H1 (cell line): ENCODE results near the gene PGAM5. TPM values are rescaled to one million over a fixed set of nuclear protein-coding genes. Genes with fewer than 3 reads are reported as not detected.

Experiments used
- CTCF ChIA-PET: fragments of 300-600 bp; sonication (Branson Sonifier 250); formaldehyde crosslinking; loops from one replicate; lab custom pipeline; 2021; ENCODE audit not compliant: partially characterized antibody; lab: Charles Lee
- POLR2A ChIA-PET: fragments of 300-600 bp; sonication (Branson Sonifier 250); formaldehyde crosslinking; loops from one replicate; lab custom pipeline; 2021; ENCODE audit warnings: inconsistent platforms; ENCODE audit not compliant: partially characterized antibody; lab: Charles Lee
- DNase-seq, 2 experiments: peaks; one replicate each; pipeline versions ENCODE4 v3.0.0 to v3.0.0-alpha.2; 2010 to 2022; ENCODE audit warnings: low spot score in 2 of 2, low read depth in 1 of 2, mixed read lengths in 1 of 2
- FAIRE-seq: peaks from 2 replicates; lab custom pipeline; 2011; peaks lifted over from hg19 to GRCh38; lab: Jason Lieb, UNC
- H2AFZ ChIP-seq: 2 replicates; pipeline ENCODE4 v1.8.1; 2012; ENCODE audit warnings: low read length, inconsistent platforms
- H2AK5ac ChIP-seq: 2 replicates; pipeline ENCODE4 v1.6.1; 2013; ENCODE audit warnings: low read depth, low read length
- H2BK120ac ChIP-seq: replicated peaks from 2 replicates; pipeline ENCODE3; 2013; ENCODE audit warnings: low read depth, low read length, inconsistent platforms
- H2BK12ac ChIP-seq: 2 replicates; pipeline ENCODE4 v1.6.1; 2013; ENCODE audit warnings: low read depth, low read length
- H2BK15ac ChIP-seq: 2 replicates; pipeline ENCODE4 v1.6.1; 2013; ENCODE audit warnings: low read length
- H2BK20ac ChIP-seq: 2 replicates; pipeline ENCODE4 v1.6.1; 2013; ENCODE audit warnings: low read length
- H2BK5ac ChIP-seq: 2 replicates; pipeline ENCODE4 v1.6.1; 2013; ENCODE audit warnings: low read depth, low read length
- H3K14ac ChIP-seq: 2 replicates; pipeline ENCODE4 v1.6.1; 2013; ENCODE audit warnings: inconsistent platforms; ENCODE audit not compliant: insufficient read length
- H3K18ac ChIP-seq: 2 replicates; pipeline ENCODE4 v1.6.1; 2013; ENCODE audit warnings: low read length; ENCODE audit errors: extremely low read depth
- H3K23ac ChIP-seq: 2 replicates; pipeline ENCODE4 v1.6.1; 2013; ENCODE audit warnings: inconsistent platforms; ENCODE audit not compliant: insufficient read length
- H3K23me2 ChIP-seq: 2 replicates; pipeline ENCODE4 v1.6.1; 2013; ENCODE audit warnings: low read depth, low read length
- H3K27ac ChIP-seq: 2 replicates; pipeline ENCODE4 v1.6.1; 2011; ENCODE audit warnings: low read depth, low read length, inconsistent platforms
- H3K27me3 ChIP-seq, 4 experiments: replicated peaks in 1 of 4; 1 replicate in 1 of 4; 2 replicates in 3 of 4; pipeline versions ENCODE4 v1.6.1 to v1.8.1; 2011 to 2013; ENCODE audit warnings: low read length in 3 of 4, mild to moderate bottlenecking in 3 of 4, inconsistent platforms in 2 of 4, mixed read lengths in 2 of 4, moderate library complexity in 1 of 4; ENCODE audit not compliant: control insufficient read depth in 3 of 4, insufficient read depth in 3 of 4; ENCODE audit errors: extremely low read depth in 1 of 4
- H3K36me3 ChIP-seq, 4 experiments: 2 replicates each; pipeline versions ENCODE4 v1.6.1 to v1.8.1; 2011 to 2013; ENCODE audit warnings: mild to moderate bottlenecking in 4 of 4, low read length in 3 of 4, moderate library complexity in 2 of 4, control low read depth in 1 of 4, inconsistent platforms in 1 of 4; ENCODE audit not compliant: insufficient read depth in 4 of 4, control insufficient read depth in 2 of 4
- H3K4ac ChIP-seq: replicated peaks from 2 replicates; pipeline ENCODE3; 2013; ENCODE audit warnings: low read length, low read depth, mixed read lengths, inconsistent platforms; ENCODE audit not compliant: insufficient read length
- H3K4me1 ChIP-seq, 4 experiments: replicated peaks in 1 of 4; 1 replicate in 1 of 4; 2 replicates in 3 of 4; pipeline versions ENCODE4 v1.6.1 to v1.8.1; 2011 to 2013; ENCODE audit warnings: low read length in 3 of 4, inconsistent platforms in 2 of 4, mixed read lengths in 1 of 4; ENCODE audit not compliant: insufficient read depth in 4 of 4, control insufficient read depth in 3 of 4
- H3K4me2 ChIP-seq, 2 experiments: 2 replicates each; pipeline versions ENCODE4 v1.6.1 to v1.8.1; 2011 to 2013; ENCODE audit warnings: low read depth in 2 of 2, low read length in 2 of 2, control low read depth in 1 of 2, inconsistent platforms in 1 of 2, mild to moderate bottlenecking in 1 of 2; ENCODE audit not compliant: insufficient read depth in 1 of 2
- H3K4me3 ChIP-seq, 4 experiments: fragments of 200-600, 300-600 bp in 1 of 4; sonication (generic), shearing (Covaris generic), sonication (Bioruptor Twin) in 1 of 4; 2 replicates each; pipeline versions ENCODE4 v1.5.1 to v1.8.1; 2011 to 2016; ENCODE audit warnings: low read length in 4 of 4, low read depth in 3 of 4, control low read depth in 2 of 4, inconsistent platforms in 2 of 4, mild to moderate bottlenecking in 2 of 4, mixed read lengths in 1 of 4, moderate library complexity in 1 of 4; ENCODE audit not compliant: insufficient read depth in 2 of 4; ENCODE audit errors: extremely low read depth in 1 of 4
- H3K56ac ChIP-seq: replicated peaks from 2 replicates; pipeline ENCODE3; 2013; ENCODE audit warnings: low read depth, mild to moderate bottlenecking, mixed read lengths, low read length, inconsistent platforms; ENCODE audit not compliant: insufficient read length
- H3K79me1 ChIP-seq: 2 replicates; pipeline ENCODE4 v1.6.1; 2013; ENCODE audit warnings: low read depth, low read length, control low read depth
- H3K79me2 ChIP-seq, 2 experiments: 2 replicates each; pipeline versions ENCODE4 v1.6.1 to v1.8.1; 2012 to 2013; ENCODE audit warnings: low read length in 2 of 2, mild to moderate bottlenecking in 2 of 2, inconsistent platforms in 1 of 2; ENCODE audit not compliant: insufficient read depth in 2 of 2, control insufficient read depth in 1 of 2
- H3K9ac ChIP-seq, 4 experiments: replicated peaks in 1 of 4; 1 replicate in 1 of 4; 2 replicates in 3 of 4; pipeline versions ENCODE4 v1.6.1 to v1.8.1; 2011 to 2013; ENCODE audit warnings: low read depth in 3 of 4, low read length in 3 of 4, control low read depth in 2 of 4, mild to moderate bottlenecking in 2 of 4, moderate library complexity in 2 of 4, inconsistent platforms in 1 of 4; ENCODE audit errors: extremely low read depth in 1 of 4
- H3K9me3 ChIP-seq, 2 experiments: 2 replicates each; pipeline versions ENCODE4 v1.6.1 to v1.8.1; 2012 to 2013; ENCODE audit warnings: mild to moderate bottlenecking in 2 of 2, moderate library complexity in 2 of 2, control low read depth in 1 of 2, inconsistent platforms in 1 of 2, low read depth in 1 of 2, low read length in 1 of 2, mixed read lengths in 1 of 2; ENCODE audit not compliant: insufficient read depth in 2 of 2
- H4K20me1 ChIP-seq, 2 experiments: replicated peaks in 1 of 2; 2 replicates each; pipeline versions ENCODE3 to v1.8.1; 2011 to 2013; ENCODE audit warnings: inconsistent platforms in 2 of 2, low read length in 2 of 2, mild to moderate bottlenecking in 1 of 2; ENCODE audit not compliant: insufficient read depth in 2 of 2, control insufficient read depth in 1 of 2
- H4K5ac ChIP-seq: 2 replicates; pipeline ENCODE4 v1.6.1; 2013; ENCODE audit warnings: low read length, low read depth, mixed read lengths, inconsistent platforms; ENCODE audit not compliant: insufficient read length
- H4K8ac ChIP-seq: 2 replicates; pipeline ENCODE4 v1.8.0; 2013; ENCODE audit warnings: mild to moderate bottlenecking, moderate library complexity, low read length, inconsistent platforms; ENCODE audit not compliant: insufficient read depth; ENCODE audit errors: extremely low read depth
- H4K91ac ChIP-seq: replicated peaks from 2 replicates; pipeline ENCODE3; 2013; ENCODE audit warnings: low read length, mixed read lengths, inconsistent platforms; ENCODE audit not compliant: insufficient read length
- CREB1 ChIP-seq: IDR thresholded peaks from 2 replicates; pipeline ENCODE4 v1.6.1; 2012; ENCODE audit warnings: inconsistent platforms
- CTBP2 ChIP-seq: IDR thresholded peaks from 2 replicates; pipeline ENCODE4 v1.7.0; 2011; ENCODE audit warnings: borderline replicate concordance, mild to moderate bottlenecking, moderate library complexity, mixed read lengths, low read length; ENCODE audit not compliant: insufficient read depth, insufficient read length
- EP300 ChIP-seq, 2 experiments: IDR thresholded peaks; 1 replicate in 1 of 2; 2 replicates in 1 of 2; pipeline ENCODE4 v1.6.1; 2011 to 2012; ENCODE audit warnings: low read depth in 2 of 2, low read length in 2 of 2, mild to moderate bottlenecking in 2 of 2, borderline replicate concordance in 1 of 2, inconsistent platforms in 1 of 2, moderate library complexity in 1 of 2
- RAD21 ChIP-seq, 2 experiments: IDR thresholded peaks in 1 of 2; conservative IDR thresholded peaks in 1 of 2; 2 replicates each; pipeline ENCODE4 v1.6.1; 2011; ENCODE audit warnings: low read depth in 2 of 2, low read length in 2 of 2, improper control_type of control experiment in 1 of 2, inconsistent platforms in 1 of 2, mild to moderate bottlenecking in 1 of 2, moderate library complexity in 1 of 2
- WGBS, 2 experiments: shearing (Covaris generic) in 1 of 2; methylation state at CpG; one replicate each; pipeline versions ENCODE4 v1.1.6 to v1.1.7; 2013 to 2015; ENCODE audit warnings: low lambda C conversion rate in 2 of 2, mixed read lengths in 2 of 2, inconsistent platforms in 1 of 2, low coverage in 1 of 2, missing lambda C conversion rate in 1 of 2; ENCODE audit not compliant: insufficient replicate concordance in 2 of 2, insufficient coverage in 1 of 2, insufficient read length in 1 of 2; ENCODE audit errors: extremely low coverage in 1 of 2, missing lambda C conversion rate in 1 of 2; 5-methylcytosine and 5-hydroxymethylcytosine counted together
- polyA plus RNA-seq, 7 experiments: library from polyadenylated mRNA; depleted of rRNA in 3 of 7; stranded (reverse) in 5 of 7; unstranded in 2 of 7; fragments of >200 nt in 5 of 7; fragments of 200-250 nt in 2 of 7; gene quantifications; 1 replicate in 5 of 7; 2 replicates in 1 of 7; 4 replicates in 1 of 7; pipeline versions ENCODE4 v1.2.1 to v1.2.3, GENCODE V29; 2011 to 2013; ENCODE audit warnings: missing spikeins in 2 of 7, mixed read lengths in 2 of 7
- total RNA-seq: library from RNA; stranded (reverse); fragmentation: NEBNext Ultra II Directional; extraction: Animal tissue kit (Norgen Biotek cat#: 25700); gene quantifications from 2 replicates; pipeline ENCODE4 v1.2.1, GENCODE V29; 2021
- TF ChIP-seq, protein P1 (sequence below): IDR thresholded peaks from 2 replicates; pipeline ENCODE4 v1.6.1; 2011; ENCODE audit warnings: low read depth, mild to moderate bottlenecking, low read length; ENCODE audit not compliant: insufficient read depth
- TF ChIP-seq, protein P2 (sequence below): IDR thresholded peaks from 2 replicates; pipeline ENCODE4 v1.6.1; 2012; ENCODE audit warnings: inconsistent platforms

The PGAM5 gene
- total and polyA plus RNA-seq, 2 of the 8 experiments (the other 6 are each of a cell fraction or from before 2014, with no cell fraction given): 66.4 to 84.0 TPM

DNA sequence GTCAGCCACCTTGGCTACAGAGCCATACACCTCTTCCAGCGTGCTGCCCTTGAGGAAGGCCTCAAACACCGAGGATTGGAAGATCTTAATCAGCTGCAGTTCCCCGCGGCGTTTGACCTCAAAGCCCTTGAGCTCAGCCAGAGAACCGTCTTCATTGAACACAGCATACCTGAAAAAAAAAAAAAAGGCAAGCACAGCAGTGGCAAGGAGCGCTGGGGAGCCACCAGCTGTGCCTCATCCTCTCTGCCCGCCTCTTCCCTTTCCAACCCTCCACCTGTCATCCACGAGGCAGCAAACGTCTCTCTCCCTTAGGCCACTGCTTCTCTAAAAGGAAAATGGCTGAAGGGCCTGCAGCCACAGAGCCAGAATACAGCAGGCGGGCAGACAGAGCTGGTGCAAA is 49.6 kb upstream of the PGAM5 start:
- Histone ChIP-seq H3K36me3 (peaks cover 55 to 90% (median 88%) of the 10 kb centered on the region in 4 experiments), H3K9ac (no peak overlapping the region; a peak in 1 of 7 replicates), H2BK15ac (no peak overlapping the region), H2BK120ac (no peak overlapping the region), H3K27me3 (no peaks in the 10 kb centered on the region; a peak in 1 of 7 replicates), H2BK12ac (no peak overlapping the region), H2AK5ac (no peak overlapping the region), H3K4me1 (0 out of 7 replicates have a peak, but pooled peaks cover 0 to 3% (median 0%) of the 10 kb centered on the region in 4 experiments), H4K20me1 (peaks cover 12 to 17% of the 10 kb centered on the region in 2 experiments), H3K4me2 (no peak overlapping the region), H4K91ac (no peak overlapping the region), H3K4me3 (no peak overlapping the region), H3K56ac (no peak overlapping the region), H2AFZ (no peak overlapping the region), H4K8ac (no peak overlapping the region), H3K14ac (no peak overlapping the region), H4K5ac (no peak overlapping the region), H3K79me1 (no peaks in the 10 kb centered on the region; the same call in 1 of the 2 replicates), H3K4ac (no peak overlapping the region), H3K23ac (no peak overlapping the region), H3K18ac (no peak overlapping the region), H2BK5ac (no peak overlapping the region), H3K79me2 (no peaks in the 10 kb centered on the region; a peak in 1 of 4 replicates), H2BK20ac (no peak overlapping the region), H3K9me3 (no peaks in the 10 kb centered on the region), H3K23me2 (no peaks in the 10 kb centered on the region; the same call in 1 of the 2 replicates), H3K27ac (no peak overlapping the region)
- no peak for FAIRE-seq
- CTCF ChIA-PET: no interaction called here
- 94% methylated on average over 11 of the region's 11 CpGs; no CpG with 5 or more reads in 1 of the 2 experiments for WGBS, 2 experiments
- TF ChIP-seq, protein P1, sequence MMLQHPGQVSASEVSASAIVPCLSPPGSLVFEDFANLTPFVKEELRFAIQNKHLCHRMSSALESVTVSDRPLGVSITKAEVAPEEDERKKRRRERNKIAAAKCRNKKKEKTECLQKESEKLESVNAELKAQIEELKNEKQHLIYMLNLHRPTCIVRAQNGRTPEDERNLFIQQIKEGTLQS: no peak
- no peak for TF ChIP-seq RAD21 (IDR thresholded peaks at IDR 0.05 in 1 of 2, conservative IDR thresholded peaks at IDR 0.05 in 1 of 2; ENCODE audit: low read depth in 2 of 2, low read length in 2 of 2)
- no peak for TF ChIP-seq EP300 (IDR thresholded peaks at IDR 0.05; ENCODE audit: borderline replicate concordance in 1 of 2, low read depth in 2 of 2, low read length in 2 of 2)
- no peak for TF ChIP-seq CREB1
- TF ChIP-seq CTBP2: no peak
- TF ChIP-seq, protein P2, sequence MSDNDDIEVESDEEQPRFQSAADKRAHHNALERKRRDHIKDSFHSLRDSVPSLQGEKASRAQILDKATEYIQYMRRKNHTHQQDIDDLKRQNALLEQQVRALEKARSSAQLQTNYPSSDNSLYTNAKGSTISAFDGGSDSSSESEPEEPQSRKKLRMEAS: no peak
- POLR2A ChIA-PET: interaction anchor here (0.6 kb wide), 1 partner anchor 47 kb away, joined by 3 read pairs; no protein-coding TSS in a partner anchor
- no peak for DNase-seq
